Trophoblast cell (in vitro differentiated cells and primary cell): ENCODE results near the gene STRAP.

ENCODE experiments used
- DNase-seq, 2 donors: peaks; one replicate each; pipeline ENCODE4 v3.0.0-alpha.2; 2016
- H2AFZ ChIP-seq: 2 replicates; pipeline ENCODE4 v1.6.1; 2013; ENCODE audit warnings: low read length, moderate library complexity, mild to moderate bottlenecking; ENCODE audit not compliant: insufficient read depth, poor library complexity
- H2AK5ac ChIP-seq: 2 replicates; pipeline ENCODE4 v1.6.1; 2013; ENCODE audit warnings: mild to moderate bottlenecking, low read length
- H2BK120ac ChIP-seq: 2 replicates; pipeline ENCODE4 v1.6.1; 2013; ENCODE audit warnings: low read length, mild to moderate bottlenecking, moderate library complexity; ENCODE audit not compliant: insufficient read depth, poor library complexity
- H2BK12ac ChIP-seq: 2 replicates; pipeline ENCODE4 v1.6.1; 2013; ENCODE audit warnings: mild to moderate bottlenecking, low read length, moderate library complexity
- H2BK5ac ChIP-seq: 2 replicates; pipeline ENCODE4 v1.6.1; 2013; ENCODE audit warnings: low read length, low read depth, moderate library complexity, mild to moderate bottlenecking; ENCODE audit not compliant: poor library complexity
- H3K14ac ChIP-seq: 2 replicates; pipeline ENCODE4 v1.6.1; 2013; ENCODE audit warnings: mild to moderate bottlenecking, low read length
- H3K18ac ChIP-seq: 2 replicates; pipeline ENCODE4 v1.6.1; 2013; ENCODE audit warnings: mild to moderate bottlenecking, low read length
- H3K23ac ChIP-seq: 2 replicates; pipeline ENCODE4 v1.6.1; 2013; ENCODE audit warnings: low read length
- H3K27ac ChIP-seq: 2 replicates; pipeline ENCODE4 v1.5.1; 2013; ENCODE audit warnings: low read depth, mild to moderate bottlenecking, inconsistent platforms, low read length, moderate library complexity
- H3K27me3 ChIP-seq: 2 replicates; pipeline ENCODE4 v1.6.1; 2013; ENCODE audit warnings: inconsistent platforms, mild to moderate bottlenecking, low read length, moderate library complexity; ENCODE audit not compliant: insufficient read depth
- H3K36me3 ChIP-seq, 2 experiments: 1 replicate in 1 of 2; 2 replicates in 1 of 2; pipeline ENCODE4 v1.6.1; 2013; ENCODE audit warnings: low read length in 2 of 2, mild to moderate bottlenecking in 2 of 2, moderate library complexity in 1 of 2; ENCODE audit not compliant: insufficient read depth in 2 of 2, control insufficient read depth in 1 of 2
- H3K4ac ChIP-seq: 2 replicates; pipeline ENCODE4 v1.6.1; 2013; ENCODE audit warnings: low read depth, mild to moderate bottlenecking, low read length, moderate library complexity
- H3K4me1 ChIP-seq, 2 experiments: 1 replicate in 1 of 2; 2 replicates in 1 of 2; pipeline ENCODE4 v1.6.1; 2013; ENCODE audit warnings: low read length in 2 of 2, mild to moderate bottlenecking in 2 of 2, moderate library complexity in 1 of 2; ENCODE audit not compliant: insufficient read depth in 2 of 2, control insufficient read depth in 1 of 2
- H3K4me2 ChIP-seq: 2 replicates; pipeline ENCODE4 v1.6.1; 2013; ENCODE audit warnings: inconsistent platforms, mild to moderate bottlenecking, low read length, moderate library complexity
- H3K4me3 ChIP-seq: 2 replicates; pipeline ENCODE4 v1.5.1; 2013; ENCODE audit warnings: mild to moderate bottlenecking, low read depth, low read length, inconsistent platforms
- H3K79me1 ChIP-seq: one replicate; pipeline ENCODE4 v1.6.1; 2013; ENCODE audit warnings: low read length
- H3K79me2 ChIP-seq: 2 replicates; pipeline ENCODE4 v1.6.1; 2013; ENCODE audit warnings: low read length, mild to moderate bottlenecking; ENCODE audit not compliant: control insufficient read depth, insufficient read depth, poor library complexity
- H3K9ac ChIP-seq: 2 replicates; pipeline ENCODE4 v1.6.1; 2013; ENCODE audit warnings: mild to moderate bottlenecking, low read length
- H3K9me3 ChIP-seq: 2 replicates; pipeline ENCODE4 v1.6.1; 2013; ENCODE audit warnings: low read depth, mild to moderate bottlenecking, control low read depth, inconsistent platforms, low read length; ENCODE audit not compliant: insufficient read depth
- H4K12ac ChIP-seq: 2 replicates; pipeline ENCODE4 v1.6.1; 2013; ENCODE audit warnings: low read depth, mild to moderate bottlenecking, low read length, moderate library complexity
- H4K8ac ChIP-seq: 2 replicates; pipeline ENCODE4 v1.6.1; 2013; ENCODE audit warnings: low read depth, mild to moderate bottlenecking, low read length, moderate library complexity
- H4K91ac ChIP-seq: one replicate; pipeline ENCODE4 v1.6.1; 2013; ENCODE audit warnings: low read depth, mild to moderate bottlenecking, low read length, moderate library complexity
- WGBS: extraction: QIAGEN DNeasy Blood & Tissue Kit; methylation state at CpG from one replicate; pipeline ENCODE4 v1.1.7; 2013; ENCODE audit warnings: missing lambda C conversion rate; ENCODE audit not compliant: insufficient read length, insufficient coverage; ENCODE audit errors: extremely low coverage; 5-methylcytosine and 5-hydroxymethylcytosine counted together

The STRAP gene

GRCh38 chr12:15886372-15887042 lies 4.3 kb downstream of the STRAP start:
- Histone ChIP-seq H3K27me3 (no peaks in the 10 kb centered on the region), H3K23ac (no peak overlapping the region), H4K91ac (no peak overlapping the region), H3K14ac (no peak overlapping the region), H4K8ac (no peak overlapping the region), H3K4ac (peak overlapping the region; percentile 72), H2AFZ (no peak overlapping the region), H2AK5ac (no peak overlapping the region), H3K18ac (no peak overlapping the region), H3K79me1 (peaks cover 10% of the 10 kb centered on the region), H3K4me1 (no peaks in the 10 kb centered on the region), H2BK12ac (no peak overlapping the region), H2BK120ac (no peak overlapping the region), H3K9me3 (no peaks in the 10 kb centered on the region), H3K4me3 (no peak overlapping the region), H3K4me2 (no peak overlapping the region), H2BK5ac (no peak overlapping the region), H3K36me3 (peaks cover 4 to 5% of the 10 kb centered on the region in 2 experiments), H4K12ac (no peak overlapping the region), H3K79me2 (peaks cover 17% of the 10 kb centered on the region), H3K9ac (no peak overlapping the region), H3K27ac (no peak overlapping the region)
- no CpG with 5 or more reads among the region's 7 CpGs for WGBS
- no peak for DNase-seq

DNA sequence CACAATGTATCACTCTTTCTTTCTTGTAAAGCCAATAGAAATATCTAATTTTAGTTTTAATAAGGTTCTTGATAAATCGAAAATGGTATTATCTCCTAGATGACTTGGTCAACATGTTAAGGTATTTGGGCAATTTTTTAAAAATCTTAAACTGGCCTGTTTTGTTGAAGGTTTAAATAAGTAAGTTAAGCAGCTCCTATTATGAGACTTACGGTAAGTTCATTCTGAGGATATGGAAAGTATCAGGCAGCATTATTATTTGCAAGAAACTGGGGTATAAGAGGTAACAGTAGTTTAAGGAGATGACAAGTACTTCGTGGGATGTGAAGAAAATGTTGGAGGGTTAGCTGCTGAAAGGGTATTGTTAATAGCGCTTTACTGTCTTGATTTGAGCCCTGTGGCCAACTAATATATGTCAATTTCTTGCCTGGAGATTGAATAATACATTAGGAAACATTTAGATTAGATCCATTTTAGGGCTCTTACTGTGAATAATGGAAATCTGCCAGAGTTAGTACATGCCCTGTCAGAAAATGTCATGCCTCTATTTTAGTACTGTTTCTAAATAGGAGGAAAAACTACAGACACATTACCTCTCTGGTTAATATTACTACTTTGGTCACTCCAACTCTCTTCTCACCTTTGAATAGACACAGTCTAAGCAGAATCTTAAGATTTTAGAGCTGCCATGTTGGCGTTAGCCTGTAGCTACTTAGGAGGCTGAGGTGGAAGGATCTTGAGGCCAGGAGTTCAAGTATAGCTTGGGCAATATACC lies 5.0 kb downstream of the STRAP start:
- no peak overlapping the region for H4K8ac ChIP-seq
- no peak overlapping the region for H3K18ac ChIP-seq
- H3K14ac ChIP-seq: no peak overlapping the region
- H2AK5ac ChIP-seq: no peak overlapping the region
- 100% methylated on average over 1 of the region's 5 CpGs for WGBS
- H4K91ac ChIP-seq: no peak overlapping the region
- no peaks in the 10 kb centered on the region for H3K9me3 ChIP-seq
- no peak overlapping the region for H3K27ac ChIP-seq
- no peak overlapping the region for H2BK5ac ChIP-seq
- H3K79me2 ChIP-seq: peaks cover 16% of the 10 kb centered on the region
- H3K79me1 ChIP-seq: peaks cover 6% of the 10 kb centered on the region
- no peak overlapping the region for H3K23ac ChIP-seq
- no peak for DNase-seq
- no peak overlapping the region for H3K4me2 ChIP-seq
- H3K4ac ChIP-seq: no peak overlapping the region
- H3K9ac ChIP-seq: no peak overlapping the region
- no peaks in the 10 kb centered on the region for H3K4me1 ChIP-seq
- H3K36me3 ChIP-seq: peaks cover 5 to 6% of the 10 kb centered on the region in 2 experiments
- no peak overlapping the region for H2BK120ac ChIP-seq
- no peak overlapping the region for H3K4me3 ChIP-seq
- no peak overlapping the region for H2AFZ ChIP-seq
- H4K12ac ChIP-seq: no peak overlapping the region
- H2BK12ac ChIP-seq: no peak overlapping the region
- H3K27me3 ChIP-seq: no peaks in the 10 kb centered on the region

DNA sequence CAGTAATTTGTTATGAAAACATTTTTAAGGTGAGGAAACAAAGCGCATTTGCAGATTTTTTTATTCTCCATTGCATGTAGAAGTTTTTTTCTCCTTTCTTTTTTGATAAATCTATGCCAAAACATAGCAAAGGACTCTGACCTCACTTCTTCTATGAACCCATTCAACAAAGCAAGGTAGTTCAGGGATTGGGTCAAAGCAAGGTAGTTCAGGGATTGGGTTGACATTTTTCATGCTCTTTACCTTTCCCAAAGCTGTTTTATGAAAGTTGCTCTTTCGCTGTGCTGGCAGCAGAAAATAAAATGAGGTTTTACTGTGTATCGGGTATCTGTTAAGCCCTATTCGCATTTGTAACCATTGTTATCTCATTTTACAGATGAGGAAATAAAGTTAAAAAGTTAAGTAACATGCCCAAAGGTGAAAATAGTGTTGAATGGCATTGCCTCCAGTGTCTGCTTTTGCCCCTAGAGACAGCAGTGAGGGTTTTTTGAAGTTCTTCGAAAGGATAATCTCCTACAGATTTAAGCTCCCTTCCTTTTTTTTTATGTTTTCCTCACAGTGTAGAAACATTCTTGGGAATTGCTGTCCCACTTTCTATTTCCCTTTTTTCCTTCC lies 10.6 kb downstream of the STRAP start:
- H3K36me3 ChIP-seq: peaks cover 10 to 14% of the 10 kb centered on the region in 2 experiments
- WGBS: no CpG with 5 or more reads among the region's 5 CpGs
- H4K12ac ChIP-seq: no peak overlapping the region
- no peaks in the 10 kb centered on the region for H3K79me2 ChIP-seq
- H3K27me3 ChIP-seq: no peaks in the 10 kb centered on the region
- H4K8ac ChIP-seq: no peak overlapping the region
- H3K27ac ChIP-seq: no peak overlapping the region
- H3K4me1 ChIP-seq: no peaks in the 10 kb centered on the region
- no peak overlapping the region for H2BK120ac ChIP-seq
- no peaks in the 10 kb centered on the region for H3K9me3 ChIP-seq
- no peak overlapping the region for H3K14ac ChIP-seq
- H2AFZ ChIP-seq: no peak overlapping the region
- H4K91ac ChIP-seq: no peak overlapping the region
- no peak overlapping the region for H2AK5ac ChIP-seq
- H2BK12ac ChIP-seq: no peak overlapping the region
- no peak overlapping the region for H3K23ac ChIP-seq
- no peak overlapping the region for H3K4me3 ChIP-seq
- H2BK5ac ChIP-seq: no peak overlapping the region
- H3K4ac ChIP-seq: no peak overlapping the region
- no peaks in the 10 kb centered on the region for H3K79me1 ChIP-seq
- H3K4me2 ChIP-seq: no peak overlapping the region
- no peak overlapping the region for H3K9ac ChIP-seq
- DNase-seq: no peak
- H3K18ac ChIP-seq: no peak overlapping the region

DNA sequence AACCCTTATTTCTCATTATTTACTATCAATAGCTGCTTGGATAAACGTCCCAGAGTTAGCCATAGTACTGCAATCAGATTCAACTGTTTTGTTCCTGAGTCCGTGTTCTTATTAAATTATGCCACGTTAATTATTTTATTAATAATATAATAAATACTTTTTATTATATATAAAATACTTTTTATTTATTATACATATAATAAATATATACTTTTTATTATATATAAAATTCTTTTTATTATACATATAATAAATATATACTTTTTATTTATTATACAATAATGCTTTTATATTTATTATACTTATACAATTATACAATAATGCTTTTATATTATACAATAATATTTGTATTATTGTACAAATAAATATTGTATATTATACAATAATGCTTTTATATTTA lies 11.1 kb downstream of the STRAP start:
- Histone ChIP-seq H2AFZ (no peak overlapping the region), H2BK12ac (no peak overlapping the region), H3K79me1 (no peaks in the 10 kb centered on the region), H3K9me3 (no peaks in the 10 kb centered on the region), H3K4me1 (no peaks in the 10 kb centered on the region), H3K36me3 (peaks cover 12 to 14% of the 10 kb centered on the region in 2 experiments), H3K4ac (no peak overlapping the region), H3K4me3 (no peak overlapping the region), H3K9ac (no peak overlapping the region), H3K27ac (no peak overlapping the region), H4K12ac (no peak overlapping the region), H2BK5ac (no peak overlapping the region), H3K18ac (no peak overlapping the region), H3K27me3 (no peaks in the 10 kb centered on the region), H3K14ac (no peak overlapping the region), H3K23ac (no peak overlapping the region), H3K79me2 (no peaks in the 10 kb centered on the region), H2AK5ac (no peak overlapping the region), H3K4me2 (no peak overlapping the region), H4K8ac (no peak overlapping the region), H2BK120ac (no peak overlapping the region), H4K91ac (no peak overlapping the region)
- no CpG with 5 or more reads among the region's 3 CpGs for WGBS
- no peak for DNase-seq
